ENCODE results near the gene CHADL. TPM values are rescaled to one million over a fixed set of nuclear protein-coding genes. Genes with fewer than 3 reads are reported as not detected.

Gene CHADL
- total RNA-seq, 1 donor from 2014 or later = 1.3 TPM

DNA sequence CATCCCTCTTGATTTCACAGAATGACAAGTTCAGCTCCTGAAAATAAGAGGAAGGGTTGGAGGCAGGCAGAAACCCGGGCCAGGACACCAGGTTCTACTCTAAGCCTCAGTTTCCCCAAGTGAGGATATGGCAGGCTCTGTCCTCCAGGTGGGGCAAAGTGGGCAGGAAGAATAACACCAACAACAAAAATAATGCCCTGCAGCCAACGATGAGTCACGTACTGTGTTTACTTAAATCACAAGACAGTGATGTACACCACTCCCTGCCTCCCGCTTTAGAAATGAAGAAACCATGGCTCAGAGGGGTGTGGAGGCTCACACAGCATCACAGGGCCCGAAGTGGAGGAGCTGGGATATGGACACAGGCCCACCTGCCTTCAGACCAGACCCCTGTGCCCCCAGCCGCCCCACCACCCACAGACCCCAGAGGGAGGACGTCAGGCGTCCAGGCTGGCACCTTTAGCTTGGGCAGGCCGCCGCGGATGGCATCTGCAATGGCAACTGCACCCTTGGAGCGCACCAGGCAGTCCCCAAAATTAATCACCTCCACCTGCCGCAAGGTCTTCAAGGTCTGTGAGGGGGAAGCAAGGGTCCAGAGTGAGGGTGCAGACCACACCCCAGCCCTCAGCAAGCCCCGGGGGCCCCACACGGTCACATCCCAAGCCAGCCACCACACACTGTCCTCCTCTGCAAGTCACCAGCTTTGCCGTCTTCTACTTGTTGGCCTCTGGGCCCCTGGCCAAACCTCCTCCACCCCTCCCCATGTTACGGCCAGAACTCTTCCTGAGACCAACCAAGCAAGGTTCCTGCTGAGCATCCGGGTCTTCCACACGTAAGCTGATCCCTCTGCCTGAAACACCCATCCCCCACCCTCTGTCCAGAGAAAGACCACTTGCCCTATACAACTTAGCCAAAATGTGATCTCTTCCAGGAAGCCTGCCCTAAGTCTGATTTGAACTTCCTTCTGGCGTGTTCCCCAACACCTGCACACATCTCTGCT, 15.8 kb upstream of the CHADL start:
- peak; percentile 25 for DNase-seq (ENCODE audit: extremely low read depth, low read depth, low spot score)

- DNase-seq (ENCODE audit: extremely low read depth, low read depth, low spot score) = no peak
These were observed 13.5 kb upstream of the CHADL start for GRCh38 chr22:41254230-41254629.

- DNase-seq (ENCODE audit: extremely low read depth, low read depth, low spot score) = no peak
These were observed 11.6 kb upstream of the CHADL start for GRCh38 chr22:41252365-41252764.

- no peak for DNase-seq (ENCODE audit: extremely low read depth, low read depth, low spot score)
These were observed 9.4 kb upstream of the CHADL start for GRCh38 chr22:41250127-41250526.

- DNase-seq (ENCODE audit: extremely low read depth, low read depth, low spot score) = no peak
These were observed 8.7 kb upstream of the CHADL start for GRCh38 chr22:41249442-41249841.

DNA sequence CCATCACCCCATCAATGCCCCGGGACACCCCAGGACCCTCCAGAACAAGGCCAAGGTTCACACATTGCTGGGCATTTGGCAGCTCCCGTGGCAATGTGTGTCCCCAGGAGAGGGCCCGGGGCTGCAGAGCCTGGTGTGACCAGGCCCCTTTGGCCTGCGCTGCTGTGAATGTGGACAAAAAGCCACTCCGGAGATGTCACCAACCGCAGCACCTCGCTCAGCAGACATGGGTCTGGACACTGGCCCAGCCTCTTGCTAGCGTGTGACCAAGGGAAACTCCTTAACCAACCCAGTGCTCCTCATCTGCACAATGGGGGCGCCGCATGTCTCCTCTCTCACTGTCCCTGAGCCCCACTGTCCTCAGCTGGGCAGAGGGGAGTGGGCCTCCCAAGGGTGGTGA, 8.0 kb upstream of the CHADL start:
- no peak for DNase-seq (ENCODE audit: extremely low read depth, low read depth, low spot score)

DNA sequence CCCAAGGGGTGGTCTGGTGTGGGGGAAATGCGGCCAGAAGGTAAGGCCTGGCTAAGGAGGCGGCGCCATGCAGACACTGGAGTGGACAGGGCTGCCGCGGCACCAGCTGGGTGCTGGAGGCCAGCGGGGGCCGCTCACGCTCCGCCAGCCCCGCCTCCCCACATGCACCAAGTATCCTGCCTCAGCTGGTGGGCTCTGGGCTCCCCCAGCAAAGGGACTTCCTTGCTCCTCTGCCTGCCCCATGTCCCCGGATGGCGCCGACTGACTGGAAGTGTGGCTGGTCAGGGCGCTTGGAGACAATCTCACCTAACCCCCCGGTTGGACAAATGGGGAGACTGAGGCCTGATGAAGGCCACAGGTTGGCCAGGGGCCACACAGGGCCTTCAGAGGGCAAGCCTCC, 7.6 kb upstream of the CHADL start:
- no peak for DNase-seq (ENCODE audit: extremely low read depth, low read depth, low spot score)

- DNase-seq (ENCODE audit: extremely low read depth, low read depth, low spot score) = no peak
These were observed 7.0 kb upstream of the CHADL start for GRCh38 chr22:41247703-41248102.

- DNase-seq (ENCODE audit: extremely low read depth, low read depth, low spot score) = no peak
These were observed 5.3 kb upstream of the CHADL start for GRCh38 chr22:41245917-41246499.

DNA sequence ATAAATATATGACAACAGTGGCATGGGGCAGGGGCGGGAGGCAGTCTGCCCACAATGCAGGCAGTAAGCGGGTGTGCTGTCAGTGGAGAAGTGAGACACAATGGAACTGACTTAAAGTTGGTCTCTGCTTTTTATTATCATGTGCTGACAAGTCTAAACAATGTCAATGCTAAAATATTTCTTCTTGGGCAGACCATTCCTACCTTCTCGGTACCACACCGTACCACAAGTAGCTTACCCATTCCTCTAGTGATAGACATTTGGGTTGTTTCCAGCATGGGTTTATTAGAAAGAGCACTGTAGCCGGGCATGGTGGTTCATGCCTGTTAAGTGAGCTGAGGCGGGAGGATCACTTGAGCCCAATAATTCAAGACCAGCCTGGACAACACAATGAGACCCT, 2.6 kb upstream of the CHADL start:
- DNase-seq (ENCODE audit: extremely low read depth, low read depth, low spot score) = no peak

- no peak for DNase-seq (ENCODE audit: extremely low read depth, low read depth, low spot score)
These were observed 1.8 kb upstream of the CHADL start for GRCh38 chr22:41242396-41243117.

DNA sequence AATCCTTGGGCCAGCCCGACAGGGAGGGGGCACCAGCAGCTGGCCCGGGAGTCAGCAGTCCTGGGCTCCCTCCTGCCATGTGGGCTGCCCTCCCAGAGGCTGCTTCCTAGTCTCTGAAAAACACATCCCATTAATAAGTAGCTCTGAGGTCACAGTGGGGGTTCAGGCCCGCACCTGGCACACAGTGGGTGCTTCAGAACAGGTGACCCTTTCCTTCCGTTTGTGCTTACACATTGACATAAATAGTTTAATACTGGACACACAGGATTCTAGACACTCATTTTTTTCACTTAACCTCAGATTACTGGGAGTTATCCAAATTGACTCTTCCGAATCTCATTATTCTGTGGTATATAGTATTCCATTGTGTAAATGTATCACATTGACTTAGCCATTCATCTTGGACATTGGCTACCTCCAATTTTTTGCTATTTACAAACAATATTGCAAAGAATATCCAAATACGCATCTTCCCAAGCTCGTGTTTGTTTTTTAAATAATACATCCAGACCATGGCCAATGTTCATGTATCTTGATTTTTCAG, 474 bp upstream of the CHADL start:
- DNase-seq (ENCODE audit: extremely low read depth, low read depth, low spot score) = no peak

DNA sequence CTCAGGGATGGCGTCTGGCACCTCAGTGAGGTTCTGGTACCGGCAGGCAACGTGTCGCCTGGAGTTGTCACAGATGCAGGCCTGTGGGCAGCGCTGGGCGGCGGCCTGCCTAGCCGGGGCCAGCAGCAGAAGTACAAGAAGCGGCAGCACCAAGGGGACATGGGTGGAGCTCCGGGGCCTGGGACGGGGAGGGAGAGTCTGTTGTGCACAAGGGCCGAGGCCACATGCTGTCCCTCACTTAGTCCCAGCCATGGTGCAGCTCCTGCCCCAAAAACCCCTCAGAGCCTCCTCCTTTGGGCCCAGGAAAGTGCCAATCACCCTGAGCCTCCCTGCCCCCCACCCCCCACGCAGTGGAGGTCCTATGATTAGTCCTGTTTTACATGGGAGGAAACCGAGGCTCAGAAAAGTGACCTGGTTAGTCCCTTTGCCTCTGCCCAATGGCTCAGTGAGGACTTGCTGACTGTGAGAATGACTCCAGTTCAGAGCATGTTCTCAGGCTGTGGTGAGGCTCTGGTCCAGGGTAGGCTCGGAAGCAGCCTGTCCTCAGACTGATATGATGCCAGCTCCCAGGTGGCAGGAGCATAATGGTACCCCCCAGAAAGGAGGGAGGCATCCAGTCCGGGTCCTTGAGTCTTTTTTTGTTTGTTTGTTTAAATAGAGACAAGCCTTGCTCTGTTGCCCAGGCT, 1.1 kb downstream of the CHADL start:
- no peak for DNase-seq (ENCODE audit: extremely low read depth, low read depth, low spot score)

GRCh38 chr22:41238570-41239442, 1.9 kb downstream of the CHADL start:
- DNase-seq (ENCODE audit: extremely low read depth, low read depth, low spot score) = no peak

DNA sequence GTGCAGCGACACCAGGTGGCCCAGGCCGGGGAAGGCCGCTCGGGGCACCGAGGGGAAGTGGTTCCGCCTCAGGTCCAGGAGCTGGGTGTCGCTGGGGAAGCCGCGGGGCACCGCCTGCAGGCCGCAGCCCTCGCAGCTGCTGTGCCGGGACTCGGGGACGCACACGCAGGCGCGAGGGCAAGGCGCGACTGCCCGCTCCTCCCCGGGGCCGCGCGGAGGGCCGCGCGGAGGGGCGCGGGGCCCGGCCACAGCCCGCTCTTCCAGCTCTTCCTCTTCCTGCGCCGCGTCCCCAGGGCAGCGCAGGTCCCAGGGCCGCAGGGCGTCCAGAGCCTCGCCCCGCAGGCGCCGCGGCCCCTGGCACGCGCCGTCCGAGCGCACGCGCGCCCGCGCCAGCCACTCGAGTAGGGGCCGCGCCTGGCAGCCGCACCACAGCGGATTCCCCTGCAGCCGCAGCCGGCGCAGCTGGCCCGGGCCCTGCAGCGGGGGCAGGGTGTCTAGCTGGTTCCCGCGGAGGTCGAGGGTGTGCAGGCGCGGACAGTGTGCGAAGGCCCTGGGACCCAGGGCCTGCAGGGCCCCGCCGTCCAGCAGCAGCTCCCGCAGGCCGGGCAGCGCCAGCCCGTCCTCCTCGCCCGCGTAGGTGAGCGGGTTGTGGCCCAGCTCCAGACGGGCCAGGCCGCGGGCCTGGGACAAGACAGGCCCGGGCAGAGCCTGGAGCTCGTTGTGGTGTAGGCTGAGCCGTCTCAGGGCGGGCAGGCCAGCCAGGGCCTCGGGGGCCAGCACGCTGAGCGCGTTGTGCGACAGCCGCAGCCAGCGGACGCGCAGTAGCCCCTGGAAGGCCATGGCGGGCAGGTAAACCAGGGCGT, 2.8 kb downstream of the CHADL start:
- no peak for DNase-seq (ENCODE audit: extremely low read depth, low read depth, low spot score)

DNA sequence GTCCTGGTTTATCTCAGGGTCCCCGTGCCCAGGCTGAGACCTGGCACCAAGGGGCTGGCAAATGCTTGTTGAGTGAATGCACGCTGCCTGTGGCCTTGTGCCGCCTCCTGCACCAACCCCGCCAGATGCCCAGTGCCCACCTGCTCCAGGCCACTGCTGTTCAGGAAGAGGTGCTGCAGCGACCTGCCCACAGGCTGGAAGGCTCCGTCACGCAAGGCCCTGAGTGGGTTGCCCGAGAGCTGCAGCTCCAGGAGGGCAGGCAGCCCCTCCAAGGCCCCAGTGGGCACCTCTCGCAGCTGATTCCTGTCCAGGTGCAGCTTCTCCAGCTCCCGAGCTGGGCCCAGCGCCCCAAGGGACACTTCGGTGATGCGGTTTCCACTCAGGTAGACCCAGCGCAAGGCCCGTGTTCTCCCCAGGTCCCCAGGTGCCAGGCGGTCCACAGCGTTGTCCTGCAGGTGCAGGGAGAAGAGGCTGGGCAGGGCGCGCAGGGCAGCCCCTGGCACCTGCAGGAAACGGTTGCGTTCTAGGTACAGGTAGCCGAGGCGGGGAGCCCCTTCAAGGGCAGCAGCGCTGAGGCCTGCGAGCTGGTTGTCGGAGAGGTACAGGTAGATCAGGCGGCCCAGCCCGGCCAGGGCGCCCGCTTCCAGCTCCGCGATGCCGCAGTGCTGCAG, 3.6 kb downstream of the CHADL start:
- no peak for DNase-seq (ENCODE audit: extremely low read depth, low read depth, low spot score)

DNA sequence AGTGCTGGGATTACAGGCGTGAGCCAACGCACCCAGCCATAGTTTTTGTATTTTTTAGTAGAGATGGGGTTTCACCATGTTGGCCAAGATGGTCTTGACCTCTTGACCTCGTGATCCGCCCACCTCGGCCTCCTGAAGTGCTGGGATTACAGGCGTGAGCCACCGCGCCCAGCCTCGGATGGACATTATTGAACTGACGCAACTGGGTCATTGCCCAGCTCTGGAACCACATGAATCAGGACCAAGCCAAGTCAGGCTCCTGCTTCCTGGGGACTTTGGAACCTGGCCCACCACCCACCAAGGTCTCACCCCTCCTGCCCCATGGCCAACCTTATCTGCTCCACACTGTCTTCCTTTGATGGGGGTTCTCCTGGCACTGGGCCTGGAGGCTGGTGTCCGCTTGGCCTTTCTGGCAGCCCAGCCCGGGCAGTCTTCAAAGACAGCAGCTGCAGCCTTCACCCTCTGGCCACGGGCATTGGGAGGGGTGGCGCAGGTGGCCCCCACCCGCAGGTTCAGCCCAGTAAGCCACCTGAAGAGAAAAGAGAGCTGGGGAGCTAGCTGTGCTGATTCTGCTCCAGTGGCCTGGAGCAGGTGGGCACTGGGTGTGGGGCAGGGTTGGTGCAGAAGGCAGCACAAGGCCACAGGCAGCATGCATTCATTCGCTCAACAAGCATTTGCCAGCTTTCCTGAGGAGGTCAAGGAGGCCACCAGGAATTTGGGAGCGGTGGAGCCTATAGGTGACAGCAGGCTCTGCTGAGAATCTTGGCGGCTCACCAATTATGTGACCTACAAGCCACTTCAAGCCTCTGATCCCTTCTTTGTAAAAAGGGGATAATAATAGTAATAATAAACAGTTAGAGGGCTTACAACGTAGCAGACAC, 5.7 kb downstream of the CHADL start:
- DNase-seq (ENCODE audit: extremely low read depth, low read depth, low spot score) = no peak

Data from glomerular endothelial cell (primary cell).